ENCODE results near the gene XIST.

Gene XIST

DNA sequence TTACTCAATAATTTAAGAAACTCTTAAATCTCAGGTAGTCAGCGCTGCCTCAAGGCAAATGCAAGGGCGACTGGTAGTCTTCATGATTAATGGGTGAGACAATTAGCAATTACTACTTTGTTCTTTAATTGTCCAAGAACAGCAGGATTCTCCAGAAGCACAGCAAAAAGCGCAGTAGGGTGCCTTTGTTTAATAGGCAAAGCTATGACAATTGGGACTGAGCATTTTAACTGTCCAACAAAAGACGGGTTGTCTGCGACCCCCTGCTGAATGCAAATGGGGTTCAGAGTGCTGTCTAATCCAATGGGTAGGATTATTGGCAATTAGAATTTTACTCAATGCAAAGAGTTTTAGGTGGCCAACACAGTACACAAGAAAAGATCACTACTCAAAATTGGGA lies 3.4 kb downstream of the XIST start:
- Histone ChIP-seq H3K4me3 (peak overlapping the region; percentile 67), H3K27ac (no peak overlapping the region)
- no peak for DNase-seq (ENCODE audit: low spot score)
- TF ChIP-seq, protein P1, sequence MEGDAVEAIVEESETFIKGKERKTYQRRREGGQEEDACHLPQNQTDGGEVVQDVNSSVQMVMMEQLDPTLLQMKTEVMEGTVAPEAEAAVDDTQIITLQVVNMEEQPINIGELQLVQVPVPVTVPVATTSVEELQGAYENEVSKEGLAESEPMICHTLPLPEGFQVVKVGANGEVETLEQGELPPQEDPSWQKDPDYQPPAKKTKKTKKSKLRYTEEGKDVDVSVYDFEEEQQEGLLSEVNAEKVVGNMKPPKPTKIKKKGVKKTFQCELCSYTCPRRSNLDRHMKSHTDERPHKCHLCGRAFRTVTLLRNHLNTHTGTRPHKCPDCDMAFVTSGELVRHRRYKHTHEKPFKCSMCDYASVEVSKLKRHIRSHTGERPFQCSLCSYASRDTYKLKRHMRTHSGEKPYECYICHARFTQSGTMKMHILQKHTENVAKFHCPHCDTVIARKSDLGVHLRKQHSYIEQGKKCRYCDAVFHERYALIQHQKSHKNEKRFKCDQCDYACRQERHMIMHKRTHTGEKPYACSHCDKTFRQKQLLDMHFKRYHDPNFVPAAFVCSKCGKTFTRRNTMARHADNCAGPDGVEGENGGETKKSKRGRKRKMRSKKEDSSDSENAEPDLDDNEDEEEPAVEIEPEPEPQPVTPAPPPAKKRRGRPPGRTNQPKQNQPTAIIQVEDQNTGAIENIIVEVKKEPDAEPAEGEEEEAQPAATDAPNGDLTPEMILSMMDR (IDR thresholded peaks at IDR 0.05): no peak

DNA sequence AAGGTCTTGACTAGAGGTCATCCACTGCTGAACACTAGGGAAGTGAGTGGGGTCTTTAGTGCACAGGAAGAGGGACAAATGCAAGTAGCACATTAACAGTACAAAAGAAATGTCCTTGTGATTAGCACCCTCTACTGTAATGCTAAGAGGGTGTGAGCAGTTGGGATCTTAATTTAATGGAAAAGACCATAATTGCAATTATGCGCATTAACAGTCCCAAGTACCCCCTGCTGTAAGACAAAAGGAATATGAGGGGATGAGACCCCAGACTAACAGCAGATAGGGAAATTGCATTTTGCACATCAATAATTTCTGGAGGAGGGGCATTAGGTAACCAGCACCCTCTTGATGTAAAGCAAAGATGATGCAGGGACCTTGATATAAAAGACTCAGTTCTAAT lies 4.5 kb downstream of the XIST start:
- H3K4me3 ChIP-seq: peak overlapping the region; percentile 67
- H3K27ac ChIP-seq: no peak overlapping the region
- TF ChIP-seq, protein P1 (IDR thresholded peaks at IDR 0.05): no peak
- no peak for DNase-seq (ENCODE audit: low spot score)

DNA sequence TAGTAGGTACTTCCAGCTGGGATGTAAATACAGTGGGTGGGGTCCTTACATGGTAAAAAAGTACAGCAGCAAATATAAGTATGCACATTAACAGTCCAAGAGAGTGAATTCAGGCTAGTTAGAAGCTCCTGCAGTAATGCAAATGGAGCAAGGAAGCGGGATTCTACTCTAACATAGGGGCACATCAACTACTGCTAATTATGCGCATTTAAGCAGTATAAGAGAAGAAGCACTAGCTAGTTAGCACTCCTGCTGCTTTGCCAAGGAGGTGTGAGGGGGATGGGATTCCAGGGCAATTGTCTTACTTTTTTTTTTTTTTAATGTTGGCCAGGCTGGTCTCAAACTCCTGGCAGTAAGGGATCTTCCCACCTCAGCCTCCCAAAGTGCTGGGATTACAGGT lies 5.4 kb downstream of the XIST start:
- TF ChIP-seq, protein P1 (IDR thresholded peaks at IDR 0.05): no peak
- H3K4me3 ChIP-seq: peak overlapping the region; percentile 3
- no peak overlapping the region for H3K27ac ChIP-seq

DNA sequence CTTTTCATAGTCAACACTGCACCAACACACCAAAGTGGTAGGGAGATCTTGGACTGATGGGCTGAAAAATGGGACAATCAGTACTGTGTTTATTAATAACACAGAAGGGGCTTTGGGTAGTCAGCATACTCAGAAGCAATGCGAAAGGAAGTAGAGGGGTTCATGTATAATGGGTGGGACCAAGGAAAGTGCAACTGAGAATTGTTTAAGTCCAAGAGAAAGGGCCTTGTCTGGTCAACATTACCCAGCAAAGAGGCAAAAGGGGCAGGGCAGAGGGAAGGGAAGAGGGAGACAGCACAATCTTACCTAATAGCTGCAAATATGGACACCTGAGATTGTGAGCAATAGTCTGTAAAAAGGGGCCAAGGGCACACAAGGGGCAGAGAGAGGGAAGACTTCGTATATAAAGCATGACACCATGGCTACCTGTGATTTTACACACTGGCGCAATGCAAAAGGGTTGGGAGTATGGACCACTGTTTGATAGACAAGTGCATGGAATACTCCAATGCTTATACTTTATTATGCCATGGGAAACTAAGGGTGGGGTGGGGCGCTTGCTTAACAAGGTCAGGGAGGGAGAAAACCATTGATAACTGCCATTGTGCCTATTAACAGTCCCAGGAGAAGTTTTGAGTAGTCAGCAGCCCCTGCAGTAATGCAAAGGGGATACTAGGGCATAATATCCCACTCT lies 9.8 kb downstream of the XIST start:
- H3K27ac ChIP-seq: no peak overlapping the region
- DNase-seq (ENCODE audit: low spot score): no peak
- TF ChIP-seq, protein P1 (IDR thresholded peaks at IDR 0.05): no peak
- no peak overlapping the region for H3K4me3 ChIP-seq

More for the DNA sequence above, 5.4 kb downstream of the XIST start:
- no peak for DNase-seq (ENCODE audit: low spot score)

DNA sequence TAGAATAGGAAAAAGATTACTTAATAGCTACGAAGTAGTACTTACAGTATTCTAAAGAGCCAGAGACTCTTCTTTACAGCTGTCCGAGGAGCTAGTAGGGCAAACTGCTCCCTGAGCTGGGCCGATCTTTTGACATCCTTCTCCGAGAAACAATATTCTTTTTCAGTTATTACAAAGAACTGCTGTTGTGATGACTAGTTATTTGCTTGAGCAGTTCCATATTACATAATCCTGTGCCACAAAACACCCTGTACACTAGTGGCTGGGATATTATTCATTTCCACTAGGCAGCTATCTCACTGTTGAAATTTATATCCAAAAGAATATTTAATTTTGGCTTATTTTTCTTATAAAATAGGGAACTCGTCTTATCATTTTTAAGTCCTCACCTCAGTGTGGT lies 11.2 kb downstream of the XIST start:
- Histone ChIP-seq H3K27ac (no peak overlapping the region), H3K4me3 (no peak overlapping the region)
- TF ChIP-seq, protein P1 (IDR thresholded peaks at IDR 0.05): no peak
- DNase-seq (ENCODE audit: low spot score): no peak

DNA sequence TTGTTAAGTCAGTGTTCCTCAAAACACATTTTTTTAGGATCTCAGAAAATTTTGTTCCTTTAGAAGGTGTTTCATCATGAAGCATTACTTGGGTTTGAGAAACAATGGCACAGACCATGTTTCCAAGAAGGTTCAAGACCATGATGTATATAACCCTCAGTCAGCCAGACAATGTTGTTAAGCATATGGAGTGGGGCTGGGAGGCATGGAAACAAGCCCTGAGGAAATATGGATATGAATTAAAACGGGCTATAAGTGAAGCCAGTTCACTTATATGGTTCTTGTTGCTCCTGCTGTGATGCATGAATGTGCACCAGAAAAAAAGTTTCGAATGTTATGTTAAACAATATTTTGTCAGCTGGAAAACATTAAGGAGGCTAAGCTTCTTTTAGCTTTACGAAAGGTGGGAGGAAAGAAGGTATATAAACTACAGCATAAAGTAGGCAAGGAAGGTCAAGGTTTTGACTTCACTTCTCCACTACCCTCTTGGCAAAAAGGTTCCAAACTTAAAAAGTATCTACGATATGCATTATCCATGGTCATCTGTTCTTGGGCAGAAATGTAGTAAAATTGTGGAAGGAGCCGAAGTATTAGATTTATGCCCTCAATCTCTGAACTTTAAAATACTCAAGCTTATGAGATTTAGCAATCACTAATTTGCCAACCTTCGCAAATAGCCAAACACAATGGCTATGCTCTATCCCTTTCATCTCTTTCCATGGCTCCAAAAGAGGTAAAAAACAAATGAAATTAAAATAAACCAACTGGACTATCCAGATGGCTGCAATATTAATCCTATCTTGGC lies 12.2 kb downstream of the XIST start:
- H3K4me3 ChIP-seq: no peak overlapping the region
- no peak overlapping the region for H3K27ac ChIP-seq
- TF ChIP-seq, protein P1 (IDR thresholded peaks at IDR 0.05): no peak
- DNase-seq (ENCODE audit: low spot score): no peak

DNA sequence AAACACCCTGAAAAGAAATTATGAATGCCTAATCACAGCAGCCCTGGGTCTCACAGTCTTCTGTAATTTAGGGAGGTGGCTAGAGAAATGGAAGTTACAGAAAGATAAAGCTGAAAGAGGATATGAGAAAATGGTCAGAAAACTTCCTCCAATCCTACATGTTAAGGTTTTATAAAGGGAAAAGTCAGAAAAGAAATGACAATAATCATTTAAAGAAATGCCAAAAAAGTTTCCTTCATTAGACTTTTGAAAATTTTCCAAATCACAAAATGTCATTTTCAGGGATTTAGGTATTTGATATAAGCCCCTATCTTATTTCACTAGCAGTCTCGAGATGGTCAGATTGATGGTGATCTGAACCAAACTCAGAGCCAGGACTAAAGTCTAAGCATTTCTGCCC lies 13.4 kb downstream of the XIST start:
- TF ChIP-seq, protein P1 (IDR thresholded peaks at IDR 0.05): no peak
- no peak overlapping the region for H3K4me3 ChIP-seq
- DNase-seq (ENCODE audit: low spot score): no peak
- H3K27ac ChIP-seq: no peak overlapping the region
